Endothelial cell of umbilical vein (primary cell): ENCODE measurements around the gene DNAH11. TPM values are rescaled to one million over a fixed set of nuclear protein-coding genes. Genes with fewer than 3 reads are reported as not detected.

ENCODE experiments used
- BruUV-seq: library from RNA; stranded (reverse); fragments of 400-500 nt; replicated peaks from 2 replicates; lab custom pipeline; 2021; lab: Mats Ljungman, UMichigan
- CTCF ChIA-PET: fragments of 300-600, 350-600 bp; sonication (Branson Sonifier 250); formaldehyde crosslinking; loops from one replicate; lab custom pipeline; 2021; ENCODE audit warnings: antibody characterized with exemption, inconsistent platforms; lab: Charles Lee
- POLR2A ChIA-PET: fragments of 300-600, 350-600 bp; sonication (Branson Sonifier 250); formaldehyde crosslinking; loops from one replicate; lab custom pipeline; 2021; ENCODE audit warnings: antibody characterized with exemption, inconsistent platforms; lab: Charles Lee
- DNase-seq: peaks from one replicate; pipeline ENCODE4 v3.0.0-alpha.2; 2011; ENCODE audit warnings: low read depth, low spot score
- FAIRE-seq: peaks from 2 replicates; lab custom pipeline; 2011; peaks lifted over from hg19 to GRCh38; lab: Jason Lieb, UNC
- H2AFZ ChIP-seq: 2 replicates; pipeline ENCODE4 v1.6.0; 2012; ENCODE audit warnings: low read depth, low read length, control low read depth, inconsistent platforms
- H3K27ac ChIP-seq: 2 replicates; pipeline ENCODE4 v1.5.1; 2011; ENCODE audit warnings: low read depth, mild to moderate bottlenecking, control low read depth, low read length, moderate library complexity; ENCODE audit not compliant: insufficient read depth
- H3K27me3 ChIP-seq, 2 experiments: 2 replicates each; pipeline versions ENCODE4 v1.6.0 to v1.6.1; 2011; ENCODE audit warnings: low read length in 2 of 2, mixed read lengths in 1 of 2; ENCODE audit not compliant: control insufficient read depth in 2 of 2, insufficient read depth in 2 of 2
- H3K36me3 ChIP-seq, 2 experiments: 2 replicates in 1 of 2; 3 replicates in 1 of 2; pipeline ENCODE4 v1.5.1; 2011; ENCODE audit warnings: low read length in 2 of 2, mild to moderate bottlenecking in 1 of 2, moderate library complexity in 1 of 2; ENCODE audit not compliant: control insufficient read depth in 2 of 2, insufficient read depth in 2 of 2; ENCODE audit errors: extremely low read depth in 1 of 2
- H3K4me1 ChIP-seq: 3 replicates; pipeline ENCODE4 v1.5.1; 2011; ENCODE audit warnings: mild to moderate bottlenecking, low read length; ENCODE audit not compliant: control insufficient read depth, insufficient read depth; ENCODE audit errors: extremely low read depth
- H3K4me2 ChIP-seq: 2 replicates; pipeline ENCODE4 v1.6.1; 2011; ENCODE audit warnings: low read length, control low read depth, mixed read lengths; ENCODE audit not compliant: insufficient read depth
- H3K4me3 ChIP-seq, 3 experiments: fragments of 200-600 bp in 1 of 3; sonication (generic), shearing (Covaris generic) in 1 of 3; replicated peaks in 1 of 3; 2 replicates each; pipeline ENCODE4 v1.5.1; 2011 to 2016; ENCODE audit warnings: control low read depth in 3 of 3, low read length in 3 of 3, mild to moderate bottlenecking in 2 of 3, inconsistent platforms in 1 of 3, low read depth in 1 of 3, moderate library complexity in 1 of 3; ENCODE audit not compliant: insufficient read depth in 1 of 3
- H3K79me2 ChIP-seq: 2 replicates; pipeline ENCODE4 v1.6.0; 2012; ENCODE audit warnings: low read length, inconsistent platforms; ENCODE audit not compliant: control insufficient read depth, insufficient read depth
- H3K9ac ChIP-seq: replicated peaks from 2 replicates; pipeline ENCODE3; 2011; ENCODE audit warnings: low read length, control low read depth; ENCODE audit not compliant: insufficient read depth; ENCODE audit errors: extremely low read depth
- H3K9me1 ChIP-seq: replicated peaks from 3 replicates; pipeline ENCODE4 v1.6.0; 2011; ENCODE audit warnings: mild to moderate bottlenecking, low read length; ENCODE audit not compliant: control insufficient read depth, insufficient read depth; ENCODE audit errors: extremely low read depth
- H3K9me3 ChIP-seq: replicated peaks from 2 replicates; pipeline ENCODE4 v1.5.1; 2012; ENCODE audit warnings: low read length, inconsistent platforms; ENCODE audit not compliant: control insufficient read depth, insufficient read depth
- H4K20me1 ChIP-seq: replicated peaks from 2 replicates; pipeline ENCODE3; 2011; ENCODE audit warnings: mild to moderate bottlenecking, low read length; ENCODE audit not compliant: control insufficient read depth, insufficient read depth; ENCODE audit errors: extremely low read depth
- CTCF ChIP-seq, 2 donors: IDR thresholded peaks; 1 replicate in 1 of 2; 2 replicates in 1 of 2; pipeline ENCODE4 v1.5.1; 2011; ENCODE audit warnings: low read length in 2 of 2, mild to moderate bottlenecking in 2 of 2, moderate library complexity in 2 of 2, control low read depth in 1 of 2, inconsistent platforms in 1 of 2, low read depth in 1 of 2; ENCODE audit not compliant: insufficient read depth in 1 of 2; ENCODE audit errors: extremely low read depth in 1 of 2
- EZH2 ChIP-seq: IDR thresholded peaks from 2 replicates; pipeline ENCODE4 v1.6.1; 2012; ENCODE audit warnings: borderline replicate concordance, low read depth, mild to moderate bottlenecking, moderate library complexity, low read length, inconsistent platforms; ENCODE audit not compliant: severe bottlenecking
- FOS ChIP-seq: IDR thresholded peaks from 2 replicates; pipeline ENCODE4 v1.6.1; 2011; ENCODE audit warnings: mild to moderate bottlenecking, low read length, moderate library complexity, borderline replicate concordance; ENCODE audit not compliant: insufficient read depth
- GATA2 ChIP-seq: IDR thresholded peaks from 2 replicates; pipeline ENCODE4 v1.7.0; 2011; ENCODE audit warnings: low read depth, mild to moderate bottlenecking, moderate library complexity, mixed read lengths, low read length; ENCODE audit not compliant: insufficient read length, insufficient read depth
- JUN ChIP-seq: IDR thresholded peaks from 2 replicates; pipeline ENCODE4 v1.6.1; 2011; ENCODE audit warnings: borderline replicate concordance, low read depth; ENCODE audit not compliant: insufficient read length, insufficient read depth
- MAX ChIP-seq: IDR thresholded peaks from 2 replicates; pipeline ENCODE4 v1.6.1; 2011; ENCODE audit not compliant: insufficient read depth, insufficient read length
- MYC ChIP-seq: IDR thresholded peaks from one replicate; pipeline ENCODE4 v1.6.1; 2011; ENCODE audit warnings: mild to moderate bottlenecking, low read depth, low read length
- POLR2A ChIP-seq: IDR thresholded peaks from 2 replicates; pipeline ENCODE4 v1.6.1; 2012; ENCODE audit warnings: low read depth, mild to moderate bottlenecking, control low read depth, low read length
- POLR2AphosphoS5 ChIP-seq: IDR thresholded peaks from 2 replicates; pipeline ENCODE4 v1.6.1; 2012; ENCODE audit warnings: low read depth, mild to moderate bottlenecking, control low read depth, low read length, moderate library complexity; ENCODE audit not compliant: insufficient read depth
- dilution Hi-C: fragments of 300-500 bp; cut with MboI; formaldehyde crosslinking; loops from one replicate; pipeline ENCODE4 v1.15.0; 2019; ENCODE audit warnings: low sequenced_read_pairs; ENCODE audit not compliant: extremely low pct_ligation_motif_present
- intact Hi-C: fragments of 100-400 bp; cut with micrococcal nuclease; formaldehyde crosslinking; loops from one replicate; pipeline ENCODE4 v1.10.0; 2022
- polyA plus RNA-seq, 4 experiments: library from polyadenylated mRNA; depleted of rRNA in 3 of 4; stranded (reverse) in 3 of 4; unstranded in 1 of 4; fragments of >200 nt; gene quantifications; 2 replicates each; pipeline versions ENCODE4 v1.2.1 to v1.2.3, GENCODE V29; 2011 to 2012; ENCODE audit warnings: missing spikeins in 1 of 4
- total RNA-seq: library from RNA; stranded (reverse); gene quantifications from 2 replicates; pipeline ENCODE4 v1.2.3, GENCODE V29; 2021

Gene DNAH11
- total and polyA plus RNA-seq, 2 donors (not counting 3 experiments of a cell fraction or from before 2014, with no cell fraction given) = 0.69 to 0.91 TPM

GRCh38 chr7:21891291-21891690 lies 348.5 kb downstream of the DNAH11 start:
- POLR2A ChIA-PET = no interaction called here
- no peak overlapping the region for H3K9ac ChIP-seq
- H3K27me3 ChIP-seq = no peaks in the 10 kb centered on the region
- no peak overlapping the region for H2AFZ ChIP-seq
- no peak overlapping the region for H3K4me3 ChIP-seq
- dilution Hi-C loops = no loop called here
- no peaks in the 10 kb centered on the region for H3K36me3 ChIP-seq
- intact Hi-C loops = no loop called here
- BruUV-seq = no TSS peak
- H3K9me3 ChIP-seq = no peaks in the 10 kb centered on the region
- H3K9me1 ChIP-seq = no peaks in the 10 kb centered on the region
- no peak for TF ChIP-seq JUN
- no peak for TF ChIP-seq FOS
- TF ChIP-seq MAX = no peak
- TF ChIP-seq POLR2AphosphoS5 = no peak
- no peak for TF ChIP-seq MYC
- no peak for TF ChIP-seq EZH2
- no peak for TF ChIP-seq GATA2
- TF ChIP-seq CTCF (IDR thresholded peaks at IDR 0.05; ENCODE audit: extremely low read depth in 1 of 2, insufficient read depth in 1 of 2, low read depth in 1 of 2, low read length in 2 of 2) = no peak
- TF ChIP-seq POLR2A = no peak
- no peak overlapping the region for H3K27ac ChIP-seq
- no peak for DNase-seq
- CTCF ChIA-PET = no interaction called here
- no peak for FAIRE-seq
- H3K79me2 ChIP-seq = no peaks in the 10 kb centered on the region
- H4K20me1 ChIP-seq = no peaks in the 10 kb centered on the region
- H3K4me1 ChIP-seq = no peaks in the 10 kb centered on the region
- H3K4me2 ChIP-seq = no peak overlapping the region
